ENCODE measurements around the gene CELF4. TPM values are rescaled to one million over a fixed set of nuclear protein-coding genes. Genes with fewer than 3 reads are reported as not detected.

The CELF4 gene
- polyA plus RNA-seq, 2 donors: 0.02 to 0.06 TPM

DNA sequence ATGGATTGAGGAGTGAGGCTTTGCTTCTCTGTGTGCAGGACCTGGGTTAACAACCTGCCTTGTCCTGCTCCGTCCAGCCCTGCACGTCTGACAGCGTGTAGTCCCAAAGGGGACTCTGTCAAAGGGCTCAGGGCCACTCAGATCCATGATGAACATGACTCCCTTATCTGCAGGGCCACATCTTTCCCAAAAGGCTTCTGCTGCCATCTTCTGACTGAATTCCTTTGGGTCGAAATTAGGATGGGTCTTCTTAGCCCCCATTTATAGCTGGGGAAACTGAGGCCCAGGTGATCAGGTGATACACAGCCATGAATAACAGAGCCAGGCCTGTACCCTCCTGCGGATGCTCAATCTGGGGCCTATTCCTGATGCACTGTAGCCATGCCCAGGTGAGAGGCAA lies 109.2 kb downstream of the CELF4 start:
- Histone ChIP-seq H3K4me3 (ENCODE audit: low read depth in 1 of 2, low read length in 2 of 2) (no peak overlapping the region), H3K27ac (ENCODE audit: low read depth in 2 of 2, low read length in 1 of 2) (no peak overlapping the region), H3K36me3 (ENCODE audit: control insufficient read depth in 2 of 2, insufficient read depth in 2 of 2, low read length in 1 of 2) (no peaks in the 10 kb centered on the region), H3K27me3 (ENCODE audit: control insufficient read depth in 1 of 2, insufficient read depth in 2 of 2, low read length in 2 of 2) (no peaks in the 10 kb centered on the region), H3K4me1 (ENCODE audit: control insufficient read depth in 2 of 2, insufficient read depth in 2 of 2, low read length in 1 of 2) (peaks cover 2 to 3% of the 10 kb centered on the region in 2 donors), H3K9me3 (ENCODE audit: control insufficient read depth in 2 of 2, insufficient read depth in 1 of 2, low read depth in 1 of 2, low read length in 1 of 2) (no peaks in the 10 kb centered on the region)
- WGBS, 2 donors: 88 to 91% methylated on average over 5 of the region's 5 CpGs

DNA sequence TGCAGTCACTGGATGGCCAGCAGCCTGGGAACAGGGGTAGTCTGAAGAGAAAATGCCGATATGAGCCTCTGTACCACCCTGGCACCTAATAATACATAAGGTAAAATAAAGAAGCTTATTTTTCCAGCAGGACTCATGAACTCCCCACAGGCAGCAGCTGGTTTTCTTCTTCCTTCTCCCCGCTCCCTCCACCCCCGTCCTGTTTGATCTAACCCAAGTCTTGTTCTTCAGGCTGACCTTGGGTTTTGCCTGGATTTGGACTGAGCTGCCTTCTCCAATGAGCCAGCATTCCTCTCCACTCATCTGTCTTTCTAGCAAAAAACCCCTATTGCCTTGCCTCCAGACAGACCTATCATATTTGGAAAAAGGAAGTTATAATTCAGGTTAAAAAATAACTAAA lies 111.8 kb downstream of the CELF4 start:
- Histone ChIP-seq H3K27me3 (ENCODE audit: control insufficient read depth in 1 of 2, insufficient read depth in 2 of 2, low read length in 2 of 2) (no peaks in the 10 kb centered on the region), H3K4me1 (ENCODE audit: control insufficient read depth in 2 of 2, insufficient read depth in 2 of 2, low read length in 1 of 2) (peaks cover 2 to 3% of the 10 kb centered on the region in 2 donors), H3K27ac (ENCODE audit: low read depth in 2 of 2, low read length in 1 of 2) (no peak overlapping the region), H3K36me3 (ENCODE audit: control insufficient read depth in 2 of 2, insufficient read depth in 2 of 2, low read length in 1 of 2) (no peaks in the 10 kb centered on the region), H3K4me3 (ENCODE audit: low read depth in 1 of 2, low read length in 2 of 2) (no peak overlapping the region), H3K9me3 (ENCODE audit: control insufficient read depth in 2 of 2, insufficient read depth in 1 of 2, low read depth in 1 of 2, low read length in 1 of 2) (no peaks in the 10 kb centered on the region)
- WGBS, 2 donors: 63 to 65% methylated on average over 3 of the region's 3 CpGs

DNA sequence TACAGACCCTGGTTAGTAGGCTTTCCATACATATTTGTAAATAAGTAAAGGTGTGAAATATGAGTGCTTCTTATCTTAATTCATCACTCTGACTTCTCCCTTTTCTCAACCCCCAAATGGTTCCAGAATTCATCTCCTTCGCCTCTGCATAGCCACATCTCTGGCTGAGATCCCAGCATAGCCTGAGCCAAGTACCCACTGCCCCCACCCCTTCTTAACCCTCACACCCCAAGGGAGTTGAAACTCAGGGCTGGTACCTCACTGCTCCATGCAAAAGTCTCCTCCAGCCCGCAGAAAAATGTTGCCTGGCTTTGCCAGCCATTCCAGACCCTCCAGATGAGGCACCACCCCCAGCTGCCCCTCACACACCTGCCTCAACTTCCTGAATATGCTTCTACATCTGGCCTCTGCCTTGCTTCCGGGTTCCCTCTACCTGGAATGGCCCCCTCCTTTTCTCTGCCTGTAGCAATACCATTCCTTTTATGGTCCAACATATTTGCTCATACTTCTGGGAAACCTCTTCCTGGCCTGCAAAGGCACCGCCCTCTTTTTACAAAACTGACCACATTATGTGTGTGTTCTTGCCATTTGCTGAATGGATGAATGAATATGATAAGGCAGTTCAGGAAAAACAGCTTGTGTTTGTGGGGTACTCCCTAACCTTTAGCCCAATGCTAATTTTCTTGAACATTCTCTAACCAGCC lies 112.8 kb downstream of the CELF4 start:
- Histone ChIP-seq H3K36me3 (ENCODE audit: control insufficient read depth in 2 of 2, insufficient read depth in 2 of 2, low read length in 1 of 2) (no peaks in the 10 kb centered on the region), H3K27ac (ENCODE audit: low read depth in 2 of 2, low read length in 1 of 2) (peak overlapping the region in 1 of 2 donors; percentile 34), H3K27me3 (ENCODE audit: control insufficient read depth in 1 of 2, insufficient read depth in 2 of 2, low read length in 2 of 2) (no peaks in the 10 kb centered on the region), H3K4me3 (ENCODE audit: low read depth in 1 of 2, low read length in 2 of 2) (no peak overlapping the region), H3K9me3 (ENCODE audit: control insufficient read depth in 2 of 2, insufficient read depth in 1 of 2, low read depth in 1 of 2, low read length in 1 of 2) (no peaks in the 10 kb centered on the region), H3K4me1 (ENCODE audit: control insufficient read depth in 2 of 2, insufficient read depth in 2 of 2, low read length in 1 of 2) (peaks cover 0 to 3% of the 10 kb centered on the region in 2 donors)
- WGBS, 2 donors: 28 to 30% methylated on average over 4 of the region's 4 CpGs

DNA sequence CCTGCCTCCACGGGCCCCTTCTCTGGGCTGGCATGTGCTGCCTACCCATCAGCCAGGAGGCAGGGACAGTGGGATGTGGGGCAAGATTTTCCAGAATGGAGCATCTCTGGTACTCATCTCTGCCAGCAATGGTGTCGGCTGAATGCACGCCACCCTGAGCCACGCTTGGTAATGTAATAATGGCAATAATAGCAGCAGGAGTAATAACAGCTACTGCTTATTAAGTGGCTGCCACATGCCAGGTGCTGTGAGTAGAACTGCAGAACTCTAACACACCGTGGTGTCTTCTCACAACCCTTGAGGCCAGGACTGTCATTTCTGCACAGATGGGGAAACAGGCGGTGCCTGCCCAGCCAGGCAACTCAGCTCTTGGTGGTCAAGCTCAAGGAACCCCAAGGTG lies 113.6 kb downstream of the CELF4 start:
- 82 to 85% methylated on average over 6 of the region's 6 CpGs for WGBS, 2 donors
- no peak overlapping the region for H3K4me3 ChIP-seq (ENCODE audit: low read depth in 1 of 2, low read length in 2 of 2)
- no peaks in the 10 kb centered on the region for H3K36me3 ChIP-seq (ENCODE audit: control insufficient read depth in 2 of 2, insufficient read depth in 2 of 2, low read length in 1 of 2)
- no peak overlapping the region for H3K27ac ChIP-seq (ENCODE audit: low read depth in 2 of 2, low read length in 1 of 2)
- H3K9me3 ChIP-seq (ENCODE audit: control insufficient read depth in 2 of 2, insufficient read depth in 1 of 2, low read depth in 1 of 2, low read length in 1 of 2): no peaks in the 10 kb centered on the region
- no peaks in the 10 kb centered on the region for H3K27me3 ChIP-seq (ENCODE audit: control insufficient read depth in 1 of 2, insufficient read depth in 2 of 2, low read length in 2 of 2)
- H3K4me1 ChIP-seq (ENCODE audit: control insufficient read depth in 2 of 2, insufficient read depth in 2 of 2, low read length in 1 of 2): peaks cover 0 to 3% of the 10 kb centered on the region in 2 donors

DNA sequence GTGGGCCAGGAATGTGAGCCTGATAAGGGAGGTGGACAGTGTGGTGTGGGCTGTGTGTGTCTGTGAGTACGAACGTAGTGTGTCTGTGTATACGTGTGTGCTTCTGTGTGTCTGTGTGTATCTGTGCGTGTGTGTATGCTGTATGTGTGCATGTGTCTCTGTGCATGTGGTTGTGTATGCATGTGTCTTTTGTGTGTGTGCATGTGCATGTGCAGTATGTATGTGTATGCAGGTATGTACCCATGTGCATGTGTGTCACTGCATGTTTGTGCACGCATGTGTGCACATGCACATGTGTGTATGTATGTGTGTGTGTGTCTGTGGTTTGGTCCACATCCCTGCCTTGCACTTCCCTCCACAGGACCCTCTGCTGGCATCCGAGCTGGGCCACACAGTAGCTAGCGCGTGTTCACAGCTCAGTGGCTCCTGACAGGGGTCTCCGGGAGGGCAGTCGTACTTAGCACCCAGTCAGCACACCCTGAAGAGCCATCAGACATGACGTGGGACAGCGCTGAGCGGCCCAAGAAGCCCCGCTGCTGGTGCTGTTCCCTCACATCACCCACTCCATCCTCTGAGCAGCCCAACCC lies 114.3 kb downstream of the CELF4 start:
- Histone ChIP-seq H3K36me3 (ENCODE audit: control insufficient read depth in 2 of 2, insufficient read depth in 2 of 2, low read length in 1 of 2) (no peaks in the 10 kb centered on the region), H3K4me3 (ENCODE audit: low read depth in 1 of 2, low read length in 2 of 2) (no peak overlapping the region), H3K4me1 (ENCODE audit: control insufficient read depth in 2 of 2, insufficient read depth in 2 of 2, low read length in 1 of 2) (peaks cover 0 to 3% of the 10 kb centered on the region in 2 donors), H3K9me3 (ENCODE audit: control insufficient read depth in 2 of 2, insufficient read depth in 1 of 2, low read depth in 1 of 2, low read length in 1 of 2) (no peaks in the 10 kb centered on the region), H3K27ac (ENCODE audit: low read depth in 2 of 2, low read length in 1 of 2) (no peak overlapping the region), H3K27me3 (ENCODE audit: control insufficient read depth in 1 of 2, insufficient read depth in 2 of 2, low read length in 2 of 2) (no peaks in the 10 kb centered on the region)
- 94 to 95% methylated on average over 14 of the region's 14 CpGs for WGBS, 2 donors

DNA sequence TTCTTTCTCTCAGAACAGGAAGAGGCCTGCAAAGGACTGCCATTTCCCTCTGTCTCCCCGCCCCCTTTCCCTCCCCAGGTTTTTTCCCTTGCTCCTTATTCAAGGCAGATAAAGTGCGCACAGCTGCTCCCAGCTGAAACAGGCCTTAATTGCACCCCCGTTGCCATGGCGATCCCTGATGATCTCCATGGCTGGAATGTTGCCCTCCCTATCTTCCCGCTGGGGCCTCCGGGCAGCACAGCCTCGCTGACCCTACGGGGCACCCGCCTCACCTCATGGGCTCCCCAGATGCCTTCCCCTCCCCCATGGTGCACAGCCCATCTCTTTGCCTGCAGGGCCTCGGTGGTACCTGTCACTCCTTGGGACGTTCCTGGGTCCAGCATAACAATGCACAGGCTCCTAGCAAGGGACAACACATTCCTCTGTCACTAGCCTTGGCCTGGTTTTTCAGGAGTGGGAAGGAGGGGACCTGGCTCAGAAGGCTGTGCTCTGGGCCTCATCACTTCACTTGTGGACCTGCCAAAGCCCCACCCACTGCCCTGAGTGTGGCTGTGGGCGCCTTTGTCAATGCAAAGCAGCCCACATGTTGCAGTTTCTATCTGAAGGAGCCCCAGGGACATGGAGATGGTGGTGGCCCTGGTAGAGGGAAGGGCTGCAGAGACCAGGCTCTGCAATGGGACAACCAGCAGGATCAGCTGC lies 115.0 kb downstream of the CELF4 start:
- 53 to 62% methylated on average over 12 of the region's 12 CpGs for WGBS, 2 donors

DNA sequence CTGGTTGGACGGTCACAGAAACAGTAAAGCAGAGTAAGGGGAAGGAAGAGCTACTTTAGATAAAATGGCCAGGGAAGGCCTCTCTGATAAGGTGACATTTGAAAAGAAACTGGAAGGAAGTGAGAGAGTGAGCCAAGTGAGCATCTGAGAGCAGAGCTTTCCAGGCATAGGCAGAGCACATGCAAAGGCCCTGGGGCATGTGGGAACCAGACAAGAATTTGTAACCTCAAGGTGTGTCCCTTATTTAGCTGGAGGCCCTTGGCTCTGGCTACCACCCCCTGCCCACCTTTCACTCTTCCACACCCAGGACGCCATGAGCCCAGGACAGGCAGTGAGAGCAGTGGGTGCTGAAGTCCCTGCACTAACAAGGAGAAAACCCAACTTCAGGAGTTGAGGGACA lies 116.0 kb downstream of the CELF4 start:
- Histone ChIP-seq H3K9me3 (ENCODE audit: control insufficient read depth in 2 of 2, insufficient read depth in 1 of 2, low read depth in 1 of 2, low read length in 1 of 2) (no peaks in the 10 kb centered on the region), H3K27me3 (ENCODE audit: control insufficient read depth in 1 of 2, insufficient read depth in 2 of 2, low read length in 2 of 2) (no peaks in the 10 kb centered on the region), H3K27ac (ENCODE audit: low read depth in 2 of 2, low read length in 1 of 2) (no peak overlapping the region), H3K36me3 (ENCODE audit: control insufficient read depth in 2 of 2, insufficient read depth in 2 of 2, low read length in 1 of 2) (no peaks in the 10 kb centered on the region), H3K4me3 (ENCODE audit: low read depth in 1 of 2, low read length in 2 of 2) (no peak overlapping the region), H3K4me1 (ENCODE audit: control insufficient read depth in 2 of 2, insufficient read depth in 2 of 2, low read length in 1 of 2) (peaks cover 0 to 3% of the 10 kb centered on the region in 2 donors)
- WGBS, 2 donors: 60 to 84% methylated on average over 2 of the region's 2 CpGs

More for the DNA sequence above, 115.0 kb downstream of the CELF4 start:
- no peak overlapping the region for H3K27ac ChIP-seq (ENCODE audit: low read depth in 2 of 2, low read length in 1 of 2)
- H3K27me3 ChIP-seq (ENCODE audit: control insufficient read depth in 1 of 2, insufficient read depth in 2 of 2, low read length in 2 of 2): no peaks in the 10 kb centered on the region
- peaks cover 0 to 3% of the 10 kb centered on the region in 2 donors for H3K4me1 ChIP-seq (ENCODE audit: control insufficient read depth in 2 of 2, insufficient read depth in 2 of 2, low read length in 1 of 2)
- no peak overlapping the region for H3K4me3 ChIP-seq (ENCODE audit: low read depth in 1 of 2, low read length in 2 of 2)
- H3K36me3 ChIP-seq (ENCODE audit: control insufficient read depth in 2 of 2, insufficient read depth in 2 of 2, low read length in 1 of 2): no peaks in the 10 kb centered on the region
- H3K9me3 ChIP-seq (ENCODE audit: control insufficient read depth in 2 of 2, insufficient read depth in 1 of 2, low read depth in 1 of 2, low read length in 1 of 2): no peaks in the 10 kb centered on the region

DNA sequence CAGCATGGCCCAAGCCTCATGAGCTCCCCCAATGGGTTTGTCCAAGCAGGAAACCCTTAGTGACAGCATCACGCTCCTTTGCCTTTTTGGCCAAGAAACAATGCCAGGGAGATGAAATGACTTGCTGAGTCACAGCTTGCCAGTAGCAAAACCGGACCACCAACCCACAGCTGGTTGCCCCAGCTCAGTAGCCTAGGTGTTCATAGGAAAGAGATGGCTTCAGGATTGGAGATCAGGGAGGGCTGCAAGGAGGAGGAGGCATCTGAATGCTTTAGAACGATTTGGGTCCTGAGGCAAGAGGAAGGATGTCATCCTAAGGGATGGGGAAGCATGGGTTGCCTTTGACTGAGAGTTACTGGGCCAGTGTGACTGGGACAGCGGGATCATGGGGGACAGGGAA lies 116.7 kb downstream of the CELF4 start:
- H3K4me1 ChIP-seq (ENCODE audit: control insufficient read depth in 2 of 2, insufficient read depth in 2 of 2, low read length in 1 of 2): peaks cover 0 to 3% of the 10 kb centered on the region in 2 donors
- 80 to 83% methylated on average over 4 of the region's 4 CpGs for WGBS, 2 donors
- no peaks in the 10 kb centered on the region for H3K36me3 ChIP-seq (ENCODE audit: control insufficient read depth in 2 of 2, insufficient read depth in 2 of 2, low read length in 1 of 2)
- no peak overlapping the region for H3K4me3 ChIP-seq (ENCODE audit: low read depth in 1 of 2, low read length in 2 of 2)
- H3K9me3 ChIP-seq (ENCODE audit: control insufficient read depth in 2 of 2, insufficient read depth in 1 of 2, low read depth in 1 of 2, low read length in 1 of 2): no peaks in the 10 kb centered on the region
- no peaks in the 10 kb centered on the region for H3K27me3 ChIP-seq (ENCODE audit: control insufficient read depth in 1 of 2, insufficient read depth in 2 of 2, low read length in 2 of 2)
- H3K27ac ChIP-seq (ENCODE audit: low read depth in 2 of 2, low read length in 1 of 2): no peak overlapping the region

DNA sequence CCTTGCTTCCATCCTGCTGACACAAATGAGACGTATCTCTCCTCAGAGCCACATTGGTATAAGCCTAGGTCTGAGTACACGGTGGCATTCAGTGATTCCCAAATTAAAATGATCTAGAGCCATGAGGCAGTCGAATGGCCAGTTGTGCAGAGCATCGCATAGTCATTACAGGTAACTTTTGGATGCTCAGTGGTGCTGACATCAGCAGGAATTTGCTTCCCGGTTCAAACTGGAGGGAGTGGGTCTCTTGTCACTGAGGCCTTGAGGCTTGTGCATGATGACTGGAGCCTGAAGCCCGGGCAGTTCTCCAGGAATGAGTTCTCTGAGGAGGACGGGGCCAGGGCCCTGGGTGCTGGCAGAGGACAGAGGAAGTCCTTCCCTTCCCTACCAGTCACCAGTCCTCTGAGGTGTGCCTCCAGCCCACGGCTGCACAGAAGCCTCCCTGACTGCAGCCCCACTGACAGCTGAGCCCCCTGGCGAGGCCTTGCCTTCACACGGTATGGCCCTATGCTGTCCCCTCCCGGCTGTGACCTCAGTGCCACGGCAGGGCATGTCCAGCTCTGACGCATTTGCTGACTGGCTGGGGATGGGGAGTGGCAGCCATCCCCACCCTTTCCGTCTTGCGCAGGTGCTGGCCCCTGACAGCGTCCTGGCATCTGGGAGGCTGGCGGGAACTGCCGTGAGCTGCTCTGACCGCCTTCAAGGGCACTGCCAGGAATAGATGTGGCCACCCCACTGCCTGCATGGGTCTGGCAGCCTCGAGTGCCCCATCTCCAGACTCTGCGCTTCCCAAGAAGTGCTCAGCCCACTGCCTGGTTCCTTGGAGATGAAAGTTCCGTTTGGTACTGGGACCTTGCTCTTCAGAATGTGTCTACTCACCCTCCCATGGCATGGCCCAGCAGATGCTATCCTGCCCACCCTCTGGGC lies 117.4 kb downstream of the CELF4 start:
- no peak overlapping the region for H3K27ac ChIP-seq (ENCODE audit: low read depth in 2 of 2, low read length in 1 of 2)
- no peaks in the 10 kb centered on the region for H3K36me3 ChIP-seq (ENCODE audit: control insufficient read depth in 2 of 2, insufficient read depth in 2 of 2, low read length in 1 of 2)
- H3K27me3 ChIP-seq (ENCODE audit: control insufficient read depth in 1 of 2, insufficient read depth in 2 of 2, low read length in 2 of 2): no peaks in the 10 kb centered on the region
- H3K4me3 ChIP-seq (ENCODE audit: low read depth in 1 of 2, low read length in 2 of 2): no peak overlapping the region
- 82 to 83% methylated on average over 22 of the region's 22 CpGs for WGBS, 2 donors
- peaks cover 0 to 3% of the 10 kb centered on the region in 2 donors for H3K4me1 ChIP-seq (ENCODE audit: control insufficient read depth in 2 of 2, insufficient read depth in 2 of 2, low read length in 1 of 2)
- no peaks in the 10 kb centered on the region for H3K9me3 ChIP-seq (ENCODE audit: control insufficient read depth in 2 of 2, insufficient read depth in 1 of 2, low read depth in 1 of 2, low read length in 1 of 2)

All from esophagus (tissue), 2 donors.